GM19438 (cell line): Measurements from ENCODE around the gene STIM1.

ENCODE experiments used
- ATAC-seq: cut with Tn5 transposase; IDR thresholded peaks from one replicate; pipeline ENCODE4 v1.9.1; 2021; ENCODE audit warnings: low read depth; ENCODE audit not compliant: unreplicated experiment

Gene STIM1

DNA sequence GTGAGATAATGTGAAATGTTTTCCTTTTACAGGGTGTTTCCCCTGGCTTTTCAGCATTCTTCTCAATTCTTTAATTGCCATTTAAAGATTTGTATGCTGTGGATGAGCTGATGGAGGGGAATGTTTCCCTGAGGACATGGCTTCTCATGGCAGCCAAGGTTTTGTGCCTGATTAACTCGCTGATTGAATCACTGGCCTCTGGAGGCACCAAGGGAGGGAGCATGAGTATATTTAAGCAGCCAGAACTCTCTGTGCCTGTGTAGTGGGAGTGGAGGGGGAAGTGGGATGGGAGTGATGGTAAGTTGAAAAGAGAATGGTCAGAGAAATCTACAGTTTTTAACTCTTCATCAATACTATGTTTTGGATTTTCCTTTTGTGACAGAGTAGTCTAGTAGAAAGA is 88.7 kb downstream of the STIM1 start:
- ATAC-seq: no peak

- ATAC-seq: no peak
Measured at GRCh38 chr11:3946455-3947017, 91.1 kb downstream of the STIM1 start.

- ATAC-seq: peak; percentile 78
Measured at GRCh38 chr11:3947061-3947460, 91.6 kb downstream of the STIM1 start.

DNA sequence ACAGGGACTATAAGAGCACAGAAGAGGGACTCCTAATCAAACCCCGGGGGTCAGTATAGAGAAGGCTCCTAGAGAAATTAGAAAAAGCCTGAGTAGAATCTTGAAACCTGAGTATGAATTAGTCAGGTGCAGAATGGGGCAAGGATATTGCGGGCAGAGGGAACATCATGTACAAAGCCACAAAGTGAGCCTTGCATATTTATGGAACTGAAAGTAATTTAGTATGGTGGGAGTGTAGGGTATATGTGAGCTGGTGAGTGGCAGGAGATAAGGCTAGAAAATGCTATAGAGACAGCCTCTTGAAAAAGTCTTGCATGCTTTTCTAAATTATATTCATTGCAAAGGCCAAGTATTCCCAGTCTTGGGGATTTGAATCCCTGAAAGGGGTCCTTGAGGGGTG is 93.7 kb downstream of the STIM1 start:
- peak; percentile 45 for ATAC-seq

GRCh38 chr11:3950996-3951660 is 95.7 kb downstream of the STIM1 start:
- ATAC-seq: no peak

DNA sequence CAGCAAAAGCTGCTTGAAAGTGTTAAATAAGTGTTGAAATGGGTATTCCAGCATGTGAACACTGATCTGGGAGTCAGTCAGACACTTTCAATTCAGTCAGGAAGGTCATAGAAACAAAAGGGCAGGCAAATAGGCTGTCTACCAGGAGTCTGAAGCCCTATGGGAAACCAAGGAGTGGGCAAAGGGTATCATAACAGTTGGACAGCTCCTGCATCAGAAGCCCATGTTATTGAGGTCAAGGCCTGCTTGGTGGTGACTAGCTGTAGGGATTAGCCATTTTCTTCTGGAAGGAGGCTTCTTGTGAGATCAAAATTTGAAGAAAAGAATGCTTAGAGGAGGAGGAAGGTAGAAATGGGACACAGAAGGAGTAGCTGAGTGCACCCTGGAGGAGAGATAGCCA is 97.3 kb downstream of the STIM1 start:
- no peak for ATAC-seq

GRCh38 chr11:3953327-3953726 is 97.9 kb downstream of the STIM1 start:
- ATAC-seq: no peak

GRCh38 chr11:3954448-3955298 is 99.2 kb downstream of the STIM1 start:
- ATAC-seq: no peak

- ATAC-seq: no peak
Measured at GRCh38 chr11:3955299-3955665, 99.8 kb downstream of the STIM1 start.

GRCh38 chr11:3956038-3956437 is 100.6 kb downstream of the STIM1 start:
- no peak for ATAC-seq

GRCh38 chr11:3956748-3957147 is 101.3 kb downstream of the STIM1 start:
- no peak for ATAC-seq

GRCh38 chr11:3957437-3957836 is 102.0 kb downstream of the STIM1 start:
- no peak for ATAC-seq

DNA sequence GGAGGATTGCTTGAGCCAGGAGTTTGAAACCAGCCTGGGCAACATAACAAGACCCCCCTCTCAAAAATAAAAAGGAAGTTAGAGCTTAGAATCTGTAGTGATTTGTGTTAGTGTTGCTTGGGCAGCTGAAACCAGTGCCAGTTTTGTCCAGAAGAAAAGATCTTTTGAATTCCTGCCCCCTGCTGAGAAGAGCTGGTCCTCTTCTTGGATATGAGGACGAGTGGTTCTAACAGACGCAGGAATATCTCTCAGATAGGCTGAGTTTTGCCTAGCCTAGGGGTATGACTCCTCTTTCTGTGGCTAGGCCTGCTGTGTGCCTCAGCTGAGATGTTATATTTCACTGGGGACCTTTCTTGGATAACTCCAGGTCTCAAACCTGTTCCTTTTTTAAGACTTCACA is 102.8 kb downstream of the STIM1 start:
- ATAC-seq: no peak

DNA sequence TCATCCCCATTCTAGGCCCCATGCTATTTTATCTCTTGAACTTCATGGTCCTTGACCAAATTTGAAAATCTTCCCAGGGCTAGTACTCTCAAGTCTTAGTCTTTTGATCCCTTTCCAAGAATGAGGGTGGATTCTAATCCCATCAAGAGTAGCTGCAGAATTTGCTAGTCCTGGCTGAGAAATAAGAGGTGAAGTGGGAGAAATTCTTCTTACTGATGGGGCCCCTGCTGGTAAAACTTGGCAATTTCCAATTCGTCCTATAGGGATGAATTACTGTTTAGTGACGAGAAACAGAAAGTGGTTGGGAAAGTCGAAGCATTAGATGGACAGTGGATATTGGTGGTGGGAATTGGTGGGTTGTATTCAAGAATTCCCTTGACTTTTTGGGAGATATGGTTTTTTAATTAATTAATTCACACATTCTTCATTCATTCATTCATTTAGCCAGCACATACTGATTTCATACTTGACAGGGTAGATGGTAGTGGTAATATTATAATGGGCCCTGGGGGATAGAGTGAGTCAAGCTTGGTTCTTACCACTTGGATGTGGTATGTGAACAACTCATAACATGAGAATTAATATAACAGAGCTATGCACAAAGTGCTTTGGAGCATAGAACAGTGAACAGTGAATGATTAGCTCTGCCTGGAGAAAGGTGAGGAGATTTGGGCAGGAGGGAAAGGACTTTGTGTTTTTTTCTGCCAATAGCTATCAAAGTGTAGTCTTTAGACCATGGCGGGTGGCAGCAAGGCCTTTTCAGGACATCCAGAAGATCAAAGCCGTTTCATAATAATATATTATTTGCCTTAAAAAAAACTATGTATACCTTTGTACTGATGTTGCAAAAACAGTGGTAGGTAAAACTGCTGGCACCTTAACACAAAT is 103.8 kb downstream of the STIM1 start:
- no peak for ATAC-seq

- ATAC-seq: no peak
Measured at GRCh38 chr11:3959903-3960265, 104.4 kb downstream of the STIM1 start.

DNA sequence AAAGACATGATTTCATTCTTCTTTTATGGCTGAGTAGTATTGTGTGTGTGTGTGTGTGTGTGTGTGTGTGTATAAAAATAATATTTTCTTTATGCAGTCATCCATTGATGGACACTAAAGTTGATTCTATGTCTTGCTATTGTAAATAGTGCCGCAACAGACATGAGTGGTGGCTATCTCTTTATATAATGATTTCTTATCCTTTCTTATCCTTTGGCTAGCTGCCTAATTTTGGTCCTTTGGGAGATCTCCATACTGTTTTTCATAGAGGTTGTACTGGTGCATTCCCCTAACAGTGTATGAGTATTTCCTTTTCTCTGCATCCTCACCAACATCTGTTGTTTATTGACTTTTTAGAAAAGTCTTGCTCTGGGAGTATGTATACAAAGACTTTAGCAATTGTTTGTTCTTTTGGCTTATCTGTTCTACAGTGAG is 107.0 kb downstream of the STIM1 start:
- ATAC-seq: no peak

DNA sequence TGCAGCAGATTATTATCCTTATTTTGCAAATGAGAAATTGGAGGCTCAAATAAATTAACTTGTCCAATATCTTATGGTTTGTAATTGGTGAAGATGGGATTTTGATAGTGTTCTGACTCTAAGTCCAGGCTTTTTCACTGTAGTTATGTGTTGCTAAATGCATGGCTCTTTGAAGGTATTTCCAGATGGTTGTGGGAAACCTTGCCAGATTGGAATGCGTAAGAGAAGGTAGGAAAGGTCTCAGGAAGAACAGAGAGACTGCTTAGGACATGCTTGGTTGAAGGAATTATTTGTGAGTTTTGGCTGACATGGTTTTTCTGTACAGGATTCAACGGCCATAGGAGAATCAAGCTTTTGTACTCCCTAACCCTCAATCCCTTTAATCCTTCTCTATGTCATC is 108.6 kb downstream of the STIM1 start:
- no peak for ATAC-seq

DNA sequence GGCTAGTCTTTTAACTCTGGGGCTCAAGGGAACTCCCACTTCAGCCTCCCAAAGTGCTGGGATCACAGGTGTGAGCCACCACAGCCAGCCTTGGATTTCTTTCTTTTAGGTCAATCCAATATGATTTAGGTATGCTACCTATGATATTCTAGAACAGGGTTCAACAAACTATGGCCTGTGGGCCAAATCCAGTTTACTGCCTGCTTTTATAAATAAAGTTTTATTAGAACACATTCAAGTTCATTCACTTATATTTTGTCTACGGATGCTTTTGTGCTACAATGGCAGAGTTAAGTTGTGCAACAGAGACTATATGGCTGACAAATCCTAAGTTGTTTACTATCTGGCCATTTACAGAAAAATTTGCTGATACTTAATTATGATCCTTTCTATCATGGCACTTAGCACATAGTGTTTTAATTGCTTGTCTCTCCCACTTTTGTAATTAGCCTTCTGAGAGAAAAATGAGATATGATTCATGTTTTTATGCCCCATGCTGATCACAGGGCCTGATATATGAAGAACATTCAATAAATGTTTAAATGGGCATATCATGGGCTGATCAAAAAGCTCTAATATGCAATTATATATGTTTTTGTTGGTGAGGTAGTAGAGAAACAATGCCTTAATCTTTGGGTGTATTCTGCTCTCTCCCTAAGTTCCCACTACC is 109.6 kb downstream of the STIM1 start:
- no peak for ATAC-seq

- ATAC-seq: no peak
Measured at GRCh38 chr11:3967695-3968094, 112.2 kb downstream of the STIM1 start.

GRCh38 chr11:3969200-3969599 is 113.7 kb downstream of the STIM1 start:
- no peak for ATAC-seq
